ENCODE measurements around the gene MRPL37.
"Not testable (repeated sequence)": the region's sequence is repeated elsewhere in the genome, so short reads cannot be mapped to it uniquely, and the experiment has no call there.

The MRPL37 gene

GRCh38 chr1:54172614-54173599, 27.1 kb upstream of the MRPL37 start:
- no peak for DNase-seq (ENCODE audit: low spot score)

DNA sequence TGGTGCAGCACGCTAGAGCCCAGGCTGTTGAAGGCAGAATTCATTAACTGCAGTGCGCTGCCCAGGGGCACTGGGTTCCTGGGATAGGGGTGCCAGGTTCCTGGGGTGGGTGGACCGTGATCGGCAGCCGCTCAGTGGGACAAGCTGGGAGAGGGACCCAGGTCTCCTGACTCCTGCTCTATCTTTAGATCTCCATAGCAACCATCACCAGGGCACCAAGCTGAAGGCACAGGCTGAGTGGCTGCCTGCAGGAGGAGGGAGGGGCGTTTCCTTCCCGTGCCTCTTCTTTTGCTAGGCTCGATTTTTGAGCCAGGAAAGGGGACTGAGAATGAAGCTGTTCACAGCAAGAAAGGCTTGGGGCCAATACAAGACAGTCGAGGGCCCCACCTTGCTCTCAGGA, 26.3 kb upstream of the MRPL37 start:
- DNase-seq (ENCODE audit: low spot score): no peak

DNA sequence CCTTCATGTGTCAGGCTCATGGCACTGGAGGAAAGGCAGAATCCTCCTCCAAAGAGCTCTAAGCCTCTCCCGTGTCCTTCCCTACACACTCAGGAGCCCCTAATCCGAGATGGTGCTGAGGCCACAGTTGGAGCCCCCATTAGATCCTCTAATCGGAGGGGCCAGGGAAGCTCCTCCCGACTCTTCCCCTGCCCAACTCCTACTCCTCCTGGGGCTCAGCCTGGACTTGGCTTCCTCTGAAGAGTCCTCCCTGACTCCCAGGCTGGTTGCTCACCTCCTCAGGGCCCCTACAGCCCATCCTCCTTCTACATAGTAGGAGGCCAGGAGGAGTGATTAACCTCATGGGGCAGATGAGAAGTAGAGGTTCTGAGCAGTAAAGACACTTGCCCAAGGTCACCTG, 25.9 kb upstream of the MRPL37 start:
- no peak for DNase-seq (ENCODE audit: low spot score)

DNA sequence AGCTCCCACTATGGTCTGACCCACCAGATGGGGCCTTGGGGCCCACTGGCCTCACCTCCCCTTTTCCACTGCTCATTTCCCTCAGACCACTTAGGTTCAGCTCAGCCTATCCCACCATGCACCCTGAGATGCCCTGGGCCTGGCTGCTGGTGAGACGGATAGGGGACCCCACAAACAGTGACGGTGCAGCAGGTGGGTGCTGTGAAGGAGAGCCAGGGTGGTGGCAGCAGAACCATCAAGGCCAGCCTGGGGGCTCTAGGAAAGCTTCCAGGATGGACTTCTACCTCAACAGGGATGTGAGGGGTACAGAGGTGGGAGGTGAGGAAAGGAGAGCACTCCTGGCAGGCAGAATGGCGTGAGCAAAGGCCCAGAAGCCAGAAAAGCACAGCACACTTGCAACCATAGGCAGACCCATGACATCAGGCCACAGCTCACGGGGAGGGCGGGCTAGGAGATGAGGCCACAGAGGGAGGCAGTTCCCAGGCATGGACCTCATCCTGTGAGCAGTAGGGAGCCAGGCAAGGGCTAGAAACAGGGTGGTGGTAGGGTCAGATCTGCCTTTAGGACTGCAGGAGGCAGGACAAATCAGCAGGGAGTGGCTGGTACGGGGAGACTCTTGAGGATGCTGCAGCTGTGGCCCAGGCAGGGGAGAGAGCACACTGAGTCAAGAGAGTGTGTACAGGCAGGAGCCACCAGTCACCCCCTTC, 23.2 kb upstream of the MRPL37 start:
- no peak for DNase-seq (ENCODE audit: low spot score)

DNA sequence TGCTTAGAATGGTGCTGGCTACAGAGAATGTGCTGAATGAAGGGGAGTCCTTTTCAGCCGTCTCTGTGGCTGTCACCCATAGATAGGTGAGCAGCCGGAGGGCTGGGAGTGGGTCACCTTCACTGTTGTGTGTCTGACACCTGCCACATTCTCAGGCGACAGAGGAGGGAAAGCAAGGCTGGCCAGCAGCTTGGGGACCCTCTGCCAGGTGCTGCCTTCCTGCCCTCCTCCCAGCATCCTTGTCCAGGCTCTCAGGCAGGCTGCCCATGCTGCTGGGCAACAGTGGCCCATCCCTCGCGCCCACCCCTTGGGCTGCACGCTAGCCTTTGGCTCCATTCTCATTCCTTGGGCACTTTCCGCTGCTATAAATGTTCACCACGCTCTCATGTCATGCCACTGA, 22.2 kb upstream of the MRPL37 start:
- no peak for DNase-seq (ENCODE audit: low spot score)

- no peak for DNase-seq (ENCODE audit: low spot score)
These were observed 21.5 kb upstream of the MRPL37 start for GRCh38 chr1:54178296-54179070.

GRCh38 chr1:54180701-54181360, 19.1 kb upstream of the MRPL37 start:
- DNase-seq (ENCODE audit: low spot score): no peak

DNA sequence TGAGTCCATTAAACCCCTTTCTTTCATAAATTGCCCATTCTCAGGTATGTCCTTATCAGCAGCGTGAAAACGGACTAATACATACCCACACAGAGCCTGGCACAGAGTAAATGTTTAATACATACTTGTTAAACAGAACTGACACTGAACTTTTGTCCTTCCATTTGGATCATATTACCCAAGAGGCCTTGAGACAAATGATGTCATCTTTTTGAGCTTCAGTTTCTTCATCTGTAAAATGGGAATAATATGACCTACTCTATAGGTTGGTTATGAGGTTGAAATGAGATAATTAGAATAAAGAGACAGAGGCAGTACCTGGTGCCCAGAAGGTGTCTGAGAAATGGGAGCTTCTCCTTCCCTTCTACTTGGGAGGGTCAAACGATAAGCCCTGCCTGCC, 13.9 kb upstream of the MRPL37 start:
- no peak for DNase-seq (ENCODE audit: low spot score)

DNA sequence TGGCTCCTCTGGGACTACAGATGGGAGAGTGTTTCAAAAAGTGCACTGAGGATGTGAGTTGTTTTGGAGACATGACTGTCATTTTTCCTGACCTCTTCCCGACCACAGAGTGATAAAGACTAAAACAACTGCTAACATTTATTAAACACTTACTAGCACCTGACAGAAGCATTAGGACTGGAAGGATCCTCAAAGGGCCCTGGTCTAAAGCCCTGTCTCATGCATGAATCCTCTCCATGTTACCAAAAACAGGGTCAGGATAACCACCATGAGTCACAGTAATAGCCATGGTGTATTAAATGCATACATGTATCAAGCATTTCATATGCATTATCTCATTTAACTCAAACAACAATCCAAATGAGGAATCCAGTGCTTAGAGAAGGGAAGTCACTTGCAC, 11.7 kb upstream of the MRPL37 start:
- no peak for DNase-seq (ENCODE audit: low spot score)

- DNase-seq (ENCODE audit: low spot score): no peak
These were observed 9.4 kb upstream of the MRPL37 start for GRCh38 chr1:54190526-54190925.

DNA sequence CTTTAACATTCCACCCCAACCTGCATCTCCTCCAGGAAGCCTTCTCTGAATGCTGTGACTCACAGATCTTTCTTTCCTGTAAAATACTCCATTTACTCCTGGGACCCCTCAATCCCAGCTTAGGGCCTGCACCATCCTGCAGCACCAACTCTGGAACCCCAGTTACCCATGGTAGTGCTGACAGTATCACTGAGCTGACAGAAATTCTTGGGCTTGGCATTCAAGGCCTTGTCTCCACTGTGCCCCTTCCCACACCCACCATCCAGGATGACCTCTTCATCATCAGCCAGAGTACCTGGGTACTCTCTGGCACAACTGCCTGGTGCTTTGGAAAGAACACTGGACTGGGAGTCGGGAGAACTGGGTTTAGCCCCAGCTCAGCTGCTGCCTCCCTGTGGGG, 8.4 kb upstream of the MRPL37 start:
- DNase-seq (ENCODE audit: low spot score): no peak

DNA sequence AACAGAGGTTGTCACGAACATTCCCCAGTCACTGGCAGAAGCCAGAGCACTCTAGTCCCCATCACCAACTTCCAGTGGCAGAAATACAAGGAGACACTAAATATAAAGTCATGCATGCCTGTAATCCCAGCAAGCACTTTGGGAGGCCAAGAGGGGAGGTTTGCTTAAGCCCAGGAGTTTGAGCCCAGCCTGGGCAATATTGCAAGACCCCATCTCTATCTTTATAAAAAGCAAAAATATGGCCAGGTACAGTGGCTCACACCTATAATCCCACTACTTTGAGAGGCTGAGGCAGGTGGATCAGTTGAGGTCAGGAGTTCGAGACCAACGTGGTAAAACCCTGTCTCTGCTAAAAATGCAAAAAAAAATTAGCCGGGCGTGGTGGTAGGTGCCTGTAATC, 6.5 kb upstream of the MRPL37 start:
- DNase-seq (ENCODE audit: low spot score): no peak

DNA sequence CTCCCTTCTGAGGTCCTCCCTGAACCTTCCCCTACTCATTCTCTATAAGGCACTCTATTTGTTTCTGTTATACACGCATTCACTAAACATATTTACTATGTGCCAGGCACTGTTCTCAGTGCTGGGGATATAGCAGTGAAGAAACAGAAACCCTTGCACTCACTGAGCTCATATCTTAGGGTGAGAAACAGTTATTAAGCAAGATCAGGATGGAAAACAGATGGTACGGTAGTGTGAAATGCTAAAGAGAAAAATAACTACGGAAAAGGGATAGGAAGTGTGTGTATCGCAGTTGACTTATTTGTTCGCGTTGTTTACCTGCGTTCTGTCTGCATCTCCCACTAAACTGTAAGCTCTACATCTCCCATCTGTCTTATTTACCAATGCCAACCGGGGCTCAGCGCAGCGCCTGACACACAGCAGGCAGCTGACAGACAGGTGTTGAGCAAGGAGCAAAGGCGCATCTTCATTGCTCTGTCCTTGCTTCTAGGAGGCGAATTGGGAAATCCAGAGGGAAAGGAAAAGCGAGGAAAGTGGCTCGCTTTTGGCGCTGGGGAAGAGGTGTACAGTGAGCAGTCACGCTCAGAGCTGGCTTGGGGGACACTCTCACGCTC, 709 bp upstream of the MRPL37 start:
- no peak for DNase-seq (ENCODE audit: low spot score)

DNA sequence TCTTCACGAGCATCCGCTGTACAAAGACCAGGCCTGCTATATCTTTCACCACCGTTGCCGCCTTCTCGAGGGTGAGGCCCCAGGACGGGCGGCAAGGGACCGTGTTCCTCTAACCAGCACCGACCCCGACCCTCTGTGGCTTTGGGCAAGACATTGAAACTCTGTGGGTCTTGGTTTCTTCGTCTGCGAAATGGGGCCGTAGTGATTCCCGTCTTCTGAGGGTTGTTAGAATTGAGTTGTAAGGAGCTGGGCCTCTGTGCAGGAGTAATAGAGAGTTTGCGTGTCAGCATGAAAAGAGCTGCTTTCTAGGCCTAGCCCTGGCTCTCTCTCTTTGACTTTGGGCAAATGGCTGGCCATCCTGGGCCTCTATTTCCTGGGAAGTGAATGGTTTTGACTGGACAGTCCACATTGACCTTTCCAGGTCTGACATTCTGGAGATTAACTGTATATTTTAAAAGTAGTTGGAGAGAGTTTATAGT, 591 bp downstream of the MRPL37 start:
- peak; percentile 34 for DNase-seq (ENCODE audit: low spot score)

- DNase-seq (ENCODE audit: low spot score): no peak
These were observed 4.2 kb downstream of the MRPL37 start for GRCh38 chr1:54204199-54204598.

DNA sequence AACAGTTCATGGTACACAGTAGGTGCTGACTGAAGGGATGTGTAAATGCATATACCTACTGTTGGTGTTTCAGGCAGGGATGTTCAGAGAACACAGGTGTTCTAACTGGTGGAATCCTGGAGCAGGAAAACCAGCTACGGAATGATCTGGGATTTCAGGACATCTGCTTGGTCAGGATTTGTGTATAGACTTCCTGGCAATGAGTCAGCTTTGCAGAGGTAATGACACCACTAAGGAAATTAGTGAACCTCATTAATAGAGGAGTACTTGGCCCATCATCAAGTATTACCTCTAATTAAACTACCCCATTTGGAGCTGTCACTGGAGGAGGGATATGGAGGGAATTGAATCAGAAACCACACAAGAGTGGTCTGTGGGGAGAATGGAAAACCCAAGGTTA, 7.3 kb downstream of the MRPL37 start:
- no peak for DNase-seq (ENCODE audit: low spot score)

GRCh38 chr1:54207896-54208295, 7.9 kb downstream of the MRPL37 start:
- not testable (repeated sequence) for DNase-seq (ENCODE audit: low spot score)

DNA sequence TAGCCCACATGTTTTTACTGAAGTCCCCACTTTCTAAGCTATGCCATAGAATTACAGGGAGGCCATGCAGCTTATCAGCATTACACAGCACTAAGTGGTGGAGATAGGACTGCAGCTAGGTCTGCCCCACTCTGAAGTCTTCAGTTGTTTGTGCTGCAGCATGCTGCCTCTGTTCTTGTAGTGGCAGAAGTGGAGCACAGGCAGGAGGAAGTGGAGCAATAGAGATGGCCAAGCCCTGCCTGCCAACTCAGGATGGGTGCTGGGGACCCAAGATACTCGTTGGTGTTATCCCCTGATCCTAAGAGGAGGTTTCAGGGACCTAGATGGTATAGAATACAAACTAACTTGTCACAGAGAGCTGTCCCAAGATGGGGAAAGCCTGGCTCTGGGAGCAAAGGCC, 12.9 kb downstream of the MRPL37 start:
- DNase-seq (ENCODE audit: low spot score): no peak

GRCh38 chr1:54215523-54215922, 15.6 kb downstream of the MRPL37 start:
- no peak for DNase-seq (ENCODE audit: low spot score)

DNA sequence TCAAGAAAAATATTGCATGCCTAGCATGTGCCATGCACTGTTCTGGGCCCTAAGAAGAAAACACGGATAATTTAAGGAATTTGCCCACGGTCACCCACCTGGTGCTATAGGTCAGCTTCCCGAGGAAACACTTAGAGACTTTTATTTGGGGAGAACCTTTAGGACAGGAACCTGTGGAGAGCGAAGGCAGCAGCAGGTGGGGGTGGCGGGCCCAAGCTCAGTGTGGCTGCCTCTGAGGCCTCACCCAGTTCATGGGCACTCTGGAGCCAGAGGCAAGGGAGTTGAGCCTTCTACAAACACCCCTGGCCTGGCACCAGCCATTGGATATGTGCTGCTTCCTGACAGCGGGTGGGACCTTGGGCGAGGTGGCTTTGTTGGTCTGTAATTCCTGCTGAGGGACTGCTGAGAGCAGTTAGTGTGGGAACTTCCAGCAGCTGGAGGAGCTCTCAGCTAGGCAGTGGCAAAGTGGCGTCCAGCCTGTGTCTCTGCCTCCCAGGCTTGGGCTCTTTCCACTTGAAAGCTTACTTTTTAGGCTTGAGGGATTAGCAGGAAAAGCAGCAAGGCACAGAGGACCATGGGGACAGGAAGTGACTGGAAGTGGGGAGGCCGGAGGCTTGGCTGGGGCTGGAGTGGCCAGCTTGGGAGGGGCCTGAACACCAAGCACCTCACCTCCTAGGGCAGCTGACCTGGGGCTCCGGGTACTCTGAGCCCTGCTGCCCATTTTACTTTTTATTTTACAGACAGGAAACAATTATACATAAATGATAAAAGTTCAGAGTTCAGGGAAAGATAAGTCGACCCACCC, 19.1 kb downstream of the MRPL37 start:
- no peak for DNase-seq (ENCODE audit: low spot score)

- DNase-seq (ENCODE audit: low spot score): no peak
These were observed 19.7 kb downstream of the MRPL37 start for GRCh38 chr1:54219688-54220003.

Measured in AG08396 (cell line).